ENCODE results near the gene PARK7.
A peak's percentile ranks its signal among the peaks of the same experiment; 100 is the strongest.

The PARK7 gene

GRCh38 chr1:8025671-8026144 is 64.2 kb downstream of the PARK7 start:
- DNase-seq: no peak

DNA sequence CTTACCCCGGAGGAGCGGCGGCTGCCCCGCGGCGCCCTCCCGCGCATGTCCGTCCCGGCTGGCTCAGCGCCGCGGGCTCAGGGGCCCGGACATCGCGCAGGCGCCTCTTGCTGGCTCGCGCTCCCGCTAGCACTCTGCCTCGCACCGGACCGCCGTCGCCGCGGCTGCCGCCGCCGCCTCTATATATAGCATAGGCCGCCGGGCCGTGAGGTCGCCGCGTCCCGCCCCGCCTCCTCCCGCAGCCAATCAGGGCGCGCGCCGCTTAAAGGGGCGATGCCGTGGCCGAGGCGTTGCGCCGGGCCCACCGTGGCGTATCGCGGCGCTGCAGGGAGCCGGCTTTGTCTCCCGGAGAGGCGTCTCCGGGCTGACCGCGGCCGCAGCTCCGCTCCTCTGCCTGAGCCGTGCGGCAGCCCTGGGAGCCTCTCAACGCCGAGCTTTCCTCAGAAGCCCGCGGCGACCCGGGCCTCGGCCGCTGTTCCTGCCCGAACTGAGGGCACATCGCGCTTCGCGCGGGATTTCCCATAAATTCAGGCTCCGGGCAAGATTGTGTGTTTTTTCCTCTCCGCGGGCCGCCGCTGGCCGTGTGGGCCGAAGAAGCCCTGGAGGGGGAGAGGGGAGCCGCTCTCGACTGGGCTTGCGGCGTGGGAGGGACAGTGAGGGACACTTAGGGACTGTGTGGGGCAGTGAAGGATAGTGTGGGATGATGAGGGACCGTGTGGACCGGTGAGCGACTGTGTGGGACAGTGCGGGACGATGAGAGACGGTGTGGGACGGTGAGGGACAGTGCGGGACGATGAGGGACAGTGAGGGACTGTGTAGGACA is 64.9 kb downstream of the PARK7 start, which contains the start of gene ERRFI1:
TSS of gene ERRFI1 (minus strand) at position 157 of the 823 bp plus-strand sequence. CDS start 10,690 bp downstream, outside the sequence.
- peak; percentile 93 for DNase-seq

DNA sequence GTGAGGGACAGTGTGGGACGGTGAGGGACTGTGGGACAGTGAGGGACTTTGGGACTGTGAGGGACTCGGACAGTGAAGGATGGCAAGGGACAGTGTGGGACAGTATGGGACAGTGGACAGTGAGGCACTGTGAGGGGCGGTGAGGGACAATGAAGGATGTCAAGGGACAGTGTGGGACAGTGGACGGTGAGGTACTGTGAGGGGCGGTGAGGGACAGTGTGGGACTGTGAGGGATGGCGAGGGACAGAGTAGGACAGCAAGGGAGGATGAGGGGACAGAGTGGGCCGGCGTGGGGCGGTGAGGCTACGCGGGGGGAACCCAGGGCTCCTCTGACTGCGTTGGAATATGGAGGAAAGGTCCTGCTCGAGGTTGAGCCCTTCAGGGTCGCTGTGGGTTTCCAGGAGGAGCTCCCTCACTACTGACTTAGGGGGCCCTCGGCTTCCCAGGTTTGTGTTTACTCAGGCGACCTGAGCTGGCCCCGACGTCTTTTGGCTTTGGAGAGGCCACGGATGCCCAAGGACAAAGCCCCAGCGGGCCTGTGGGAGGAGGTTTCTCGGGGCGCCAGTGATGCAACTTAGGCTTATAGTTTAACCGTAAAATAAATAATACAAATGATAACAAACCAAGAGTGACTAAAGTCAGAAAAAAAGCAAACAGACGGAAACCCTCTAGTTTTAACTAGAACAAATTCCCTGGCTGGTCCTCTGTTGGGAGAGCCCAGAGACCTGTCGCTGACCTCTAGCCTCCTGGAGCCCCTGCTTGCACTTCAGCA is 65.7 kb downstream of the PARK7 start:
- peak; percentile 82 for DNase-seq

GRCh38 chr1:8027748-8028570 is 66.4 kb downstream of the PARK7 start:
- peak; percentile 91 for DNase-seq

DNA sequence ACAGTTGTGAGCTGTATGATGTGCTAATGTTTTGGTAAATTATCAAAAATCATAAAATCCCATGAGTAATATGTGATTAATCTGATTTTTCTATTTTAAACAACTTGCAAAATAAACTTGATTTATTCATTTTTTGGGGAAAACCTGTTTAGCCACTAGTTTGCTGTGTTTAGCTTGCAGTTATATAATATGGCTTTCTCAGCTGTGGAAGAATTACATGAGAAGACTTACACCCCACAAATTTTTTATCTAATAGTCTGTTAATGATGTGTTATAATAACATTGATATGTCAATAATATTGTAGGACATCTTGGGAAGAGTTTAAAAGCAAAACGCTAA is 67.0 kb downstream of the PARK7 start:
- peak; percentile 66 for DNase-seq

DNA sequence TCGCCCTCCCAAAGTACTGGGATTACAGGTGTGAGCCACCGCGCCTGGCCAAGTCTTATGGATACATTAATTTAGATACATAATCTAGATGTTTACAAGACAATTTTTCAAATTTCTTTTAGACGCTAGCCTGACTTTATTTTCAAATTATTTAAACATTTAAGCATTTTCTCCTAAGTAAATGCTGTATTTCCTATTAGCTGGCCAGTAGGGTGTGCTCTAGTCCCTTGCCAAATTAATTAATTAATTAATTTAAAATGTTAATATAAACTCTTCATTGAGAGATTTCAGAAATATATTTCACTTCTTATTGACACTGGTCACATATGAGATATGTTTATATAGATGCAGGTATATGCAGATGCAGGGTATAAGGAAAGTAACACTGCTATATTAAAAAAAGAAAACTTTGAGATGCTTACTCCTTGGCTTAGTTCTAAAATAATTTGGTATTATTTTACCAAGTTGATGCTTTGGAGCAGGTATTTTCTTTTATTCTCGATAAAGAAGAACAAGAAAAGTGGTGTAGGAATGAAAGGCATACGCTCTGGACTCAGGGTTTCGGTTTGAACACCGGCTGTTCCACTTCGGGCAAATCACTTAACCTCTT is 69.8 kb downstream of the PARK7 start:
- peak; percentile 78 for DNase-seq

DNA sequence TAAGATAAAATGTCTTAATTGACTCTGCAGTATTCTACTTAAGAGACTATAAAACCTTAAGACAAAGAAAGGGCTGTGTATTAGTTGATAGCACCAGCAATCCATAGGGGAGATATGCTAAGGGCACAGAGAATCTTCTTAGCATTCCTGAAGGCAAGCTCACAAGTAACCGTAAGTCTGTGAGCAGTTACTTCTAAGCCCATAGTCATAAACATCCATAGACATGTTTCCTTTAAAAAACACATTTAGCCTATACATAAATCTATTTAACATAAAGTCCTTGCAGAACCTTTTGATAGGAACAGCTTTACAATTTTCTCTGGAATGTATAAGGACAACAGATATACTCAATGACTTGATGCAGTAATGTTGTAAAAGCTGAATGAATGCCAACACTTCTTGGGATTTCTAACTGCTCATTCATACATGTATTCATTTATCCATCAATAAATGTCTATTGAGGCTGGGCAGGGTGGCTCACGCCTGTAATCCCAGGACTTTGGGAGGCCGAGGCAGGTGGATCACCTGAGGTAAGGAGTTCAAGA is 70.9 kb downstream of the PARK7 start:
- DNase-seq: no peak

GRCh38 chr1:8033322-8033721 is 71.8 kb downstream of the PARK7 start:
- DNase-seq: no peak

Measured in HCEC 1CT (cell line).